Activated gamma-delta T cell (primary cell): ENCODE data around the gene SLC6A18.
A peak's percentile ranks its signal among the peaks of the same experiment; 100 is the strongest.
"Not testable (repeated sequence)": the region's sequence is repeated elsewhere in the genome, so short reads cannot be mapped to it uniquely, and the experiment has no call there.

Experiments
- DNase-seq: peaks from one replicate; lab custom pipeline; 2025; lab: John Stamatoyannopoulos, UW

SLC6A18 gene

DNA sequence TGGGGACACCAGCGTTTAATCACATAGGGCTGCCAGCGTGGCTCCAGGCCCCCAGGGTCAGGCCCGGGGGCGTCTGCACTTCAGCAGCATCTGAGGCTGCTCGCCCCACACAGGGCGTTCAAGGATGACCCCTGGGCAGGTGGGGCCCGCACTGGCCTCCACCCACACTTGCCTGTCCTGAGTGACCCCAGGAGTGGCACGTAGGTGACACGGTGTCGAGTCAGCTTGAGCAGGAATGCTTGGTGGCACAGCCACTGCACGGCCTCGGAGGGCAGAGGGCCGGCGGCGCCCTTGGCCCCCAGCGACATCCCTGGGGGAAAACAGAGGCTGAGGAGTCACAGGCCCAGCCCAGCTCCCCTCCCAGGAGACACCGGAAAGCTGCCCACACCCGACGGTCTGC, 29.0 kb downstream of the SLC6A18 start:
- DNase-seq = no peak

DNA sequence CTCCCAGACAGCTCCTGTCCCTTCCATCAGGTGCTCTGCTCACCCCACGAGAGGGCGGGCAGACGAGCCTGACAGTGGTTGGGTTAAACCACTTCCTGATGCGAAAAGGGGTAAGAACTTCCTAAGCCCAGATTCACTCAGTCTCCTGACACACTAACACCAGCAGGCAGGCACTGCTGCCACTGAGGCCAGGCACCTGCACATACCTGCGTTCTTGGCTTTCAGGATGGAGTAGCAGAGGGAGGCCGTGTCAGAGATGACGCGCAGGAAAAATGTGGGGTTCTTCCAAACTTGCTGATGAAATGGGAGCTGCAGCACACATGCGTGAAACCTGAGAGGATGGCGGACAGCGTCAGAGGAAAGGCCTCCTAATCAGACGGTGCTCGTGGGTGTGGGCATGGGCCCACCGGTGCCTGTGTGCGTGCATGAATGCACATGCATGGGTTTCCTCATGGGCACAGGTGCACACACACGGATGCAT, 29.9 kb downstream of the SLC6A18 start:
- DNase-seq = peak; percentile 14

DNA sequence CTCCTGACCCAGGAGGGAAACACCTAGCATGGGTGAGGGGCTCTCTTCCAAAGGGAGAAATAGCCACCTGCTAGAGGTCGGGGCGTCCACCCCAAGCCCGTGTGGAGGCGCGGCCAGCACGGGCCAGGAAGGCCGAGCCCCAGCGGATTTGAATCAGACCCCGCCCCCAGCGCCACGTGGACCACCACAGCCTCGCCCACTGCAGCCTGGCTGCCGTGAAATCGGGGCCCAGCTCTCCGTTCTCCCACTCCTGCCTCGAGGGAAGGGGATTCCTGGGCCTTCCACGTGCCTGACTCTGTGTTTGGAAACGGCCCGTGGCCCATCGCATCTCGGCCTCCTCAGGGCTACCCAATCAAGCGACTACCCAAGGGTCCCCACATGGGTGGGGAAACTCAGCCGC, 31.6 kb downstream of the SLC6A18 start:
- no peak for DNase-seq

DNA sequence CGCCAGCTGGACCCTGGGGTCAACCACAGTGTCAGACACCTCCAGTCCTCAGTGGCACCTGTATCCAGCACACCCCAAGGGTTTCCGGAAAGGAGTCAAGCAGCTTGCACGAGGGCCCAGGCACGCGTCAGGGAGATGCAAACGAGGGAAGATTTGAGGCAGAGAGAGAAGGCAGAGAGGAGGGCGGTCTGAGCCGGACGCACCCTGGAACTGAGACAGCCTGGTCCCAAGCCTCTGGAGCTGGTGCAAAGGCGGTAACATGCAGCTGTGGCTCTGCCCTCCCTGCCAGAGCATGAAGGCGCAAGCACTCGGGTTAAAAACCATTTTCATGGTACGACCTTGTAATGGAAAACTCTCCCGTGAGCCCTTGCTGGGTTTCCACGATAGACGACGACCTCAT, 32.2 kb downstream of the SLC6A18 start:
- DNase-seq = no peak

DNA sequence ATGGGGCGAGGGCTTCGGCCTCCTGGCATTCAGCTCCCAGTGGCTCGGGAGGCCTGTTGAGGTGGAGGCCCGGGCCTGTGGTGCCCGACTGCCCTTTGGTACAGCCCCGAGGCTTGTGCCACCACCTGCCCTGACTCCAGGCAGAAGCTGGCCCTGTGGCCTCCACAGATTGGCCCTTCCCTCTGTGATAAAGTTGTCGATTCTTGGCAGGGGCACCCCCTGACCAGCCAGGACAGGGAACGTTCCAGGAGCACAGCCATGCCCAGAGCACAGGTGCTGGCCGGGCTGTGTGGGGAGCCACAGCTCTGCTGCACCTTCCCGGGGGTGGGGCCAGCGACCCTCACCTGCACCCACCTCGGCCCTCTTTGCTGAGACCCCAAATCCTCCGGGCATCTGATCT, 32.7 kb downstream of the SLC6A18 start:
- DNase-seq = no peak

DNA sequence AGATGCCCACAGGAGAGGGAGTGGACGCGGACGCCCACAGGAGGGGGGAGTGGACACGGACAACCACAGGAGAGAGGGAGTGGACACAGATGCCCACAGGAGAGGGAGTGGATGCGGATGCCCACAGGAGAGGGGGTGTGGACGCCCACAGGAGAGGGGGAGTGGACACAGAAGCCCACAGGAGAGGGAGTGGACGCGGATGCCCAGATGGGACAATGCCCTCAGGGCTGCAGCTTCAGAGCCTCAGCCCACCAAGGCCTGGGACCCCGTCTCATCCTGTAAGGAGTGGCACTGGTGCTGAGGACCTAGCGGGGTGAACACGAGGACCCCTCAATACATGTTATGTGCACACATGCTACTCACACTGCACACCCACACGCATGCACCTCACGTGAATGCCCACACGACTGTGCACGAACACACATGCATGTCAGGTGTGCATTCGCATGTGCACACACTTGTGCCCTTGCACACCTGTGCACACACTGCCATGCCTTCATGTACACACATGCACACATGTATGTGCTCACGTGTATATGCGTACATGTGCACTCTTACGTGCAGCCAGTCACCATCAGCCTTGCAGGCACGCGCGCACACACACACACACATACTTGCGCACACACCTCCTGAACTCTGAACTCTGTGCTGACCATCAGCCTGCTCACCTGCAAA, 34.8 kb downstream of the SLC6A18 start:
- no peak for DNase-seq

DNA sequence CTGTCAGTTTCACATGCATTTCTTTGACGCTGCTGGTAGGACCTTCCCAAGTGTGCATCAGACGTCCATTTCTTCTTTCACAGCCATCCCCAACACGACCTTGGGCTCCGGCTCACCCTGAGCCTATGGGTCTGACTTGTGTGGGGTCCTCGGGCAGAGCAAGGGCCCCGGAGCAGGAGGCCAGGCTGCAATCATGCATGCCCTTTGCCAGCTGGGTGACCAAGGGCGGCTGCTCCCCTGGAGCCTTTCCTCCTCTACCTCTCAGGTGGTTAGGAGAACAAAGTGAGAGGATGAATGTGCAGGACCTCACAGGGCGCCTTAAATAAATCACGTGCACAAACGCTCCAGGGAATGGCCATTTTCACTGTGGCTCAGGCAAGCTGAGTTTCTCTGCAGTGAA, 36.5 kb downstream of the SLC6A18 start:
- no peak for DNase-seq

DNA sequence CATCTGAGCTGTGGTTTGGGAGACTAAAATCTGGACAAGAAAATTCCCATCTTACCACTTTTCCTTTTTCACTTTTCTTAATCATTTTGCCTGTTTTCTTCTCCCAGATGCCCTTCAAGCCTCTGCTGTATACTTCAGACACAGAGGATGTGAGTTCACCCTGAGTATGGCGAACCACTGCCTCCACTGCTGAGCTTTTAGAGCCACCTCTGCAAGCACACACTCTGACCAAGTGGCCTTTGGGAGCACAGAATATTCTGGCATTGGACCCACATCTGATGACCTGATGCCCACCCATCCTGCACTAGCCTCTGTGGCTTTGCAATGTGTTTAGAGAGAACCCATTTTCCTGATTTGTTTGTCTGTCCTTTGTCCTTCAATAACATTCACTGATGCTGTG, 37.2 kb downstream of the SLC6A18 start:
- no peak for DNase-seq

DNA sequence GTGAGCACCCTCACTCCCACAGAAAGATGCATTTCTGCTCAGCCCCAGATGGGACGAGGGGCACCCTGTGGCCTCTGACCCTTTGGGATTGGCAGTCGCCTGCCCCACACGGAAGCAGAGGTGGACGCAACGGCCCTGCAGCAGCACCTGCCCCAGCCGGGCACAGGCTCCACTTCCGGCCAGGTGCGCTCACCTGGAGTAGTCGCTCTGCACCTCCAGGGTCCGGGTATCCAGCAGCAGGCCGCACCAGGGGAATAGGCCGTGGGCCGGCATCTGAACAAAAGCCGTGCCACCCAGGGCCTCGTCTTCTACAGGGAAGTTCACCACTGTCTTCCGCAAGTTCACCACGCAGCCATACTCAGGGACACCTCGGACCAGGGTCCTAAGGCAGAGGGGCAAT, 39.0 kb downstream of the SLC6A18 start:
- no peak for DNase-seq

DNA sequence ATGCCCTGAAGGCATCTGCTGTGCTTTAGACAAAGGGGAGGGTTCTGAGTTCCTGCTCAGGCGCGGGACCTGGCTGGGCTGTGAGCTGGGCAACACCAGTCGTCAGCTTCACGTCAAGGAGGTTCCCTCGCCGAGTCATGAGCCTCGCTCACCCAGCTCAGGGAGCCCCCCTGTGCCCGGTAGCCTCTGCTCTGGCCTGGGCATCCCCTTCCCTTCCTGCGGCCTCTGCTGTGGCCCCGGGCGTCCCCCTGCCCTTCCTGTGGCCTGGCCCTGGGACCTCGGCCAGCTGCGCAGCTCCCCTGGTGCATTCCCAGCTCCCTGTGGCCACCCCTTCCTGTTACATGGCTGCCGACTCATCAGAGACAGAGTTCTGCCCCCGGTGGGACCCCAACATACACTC, 39.8 kb downstream of the SLC6A18 start:
- DNase-seq = no peak

DNA sequence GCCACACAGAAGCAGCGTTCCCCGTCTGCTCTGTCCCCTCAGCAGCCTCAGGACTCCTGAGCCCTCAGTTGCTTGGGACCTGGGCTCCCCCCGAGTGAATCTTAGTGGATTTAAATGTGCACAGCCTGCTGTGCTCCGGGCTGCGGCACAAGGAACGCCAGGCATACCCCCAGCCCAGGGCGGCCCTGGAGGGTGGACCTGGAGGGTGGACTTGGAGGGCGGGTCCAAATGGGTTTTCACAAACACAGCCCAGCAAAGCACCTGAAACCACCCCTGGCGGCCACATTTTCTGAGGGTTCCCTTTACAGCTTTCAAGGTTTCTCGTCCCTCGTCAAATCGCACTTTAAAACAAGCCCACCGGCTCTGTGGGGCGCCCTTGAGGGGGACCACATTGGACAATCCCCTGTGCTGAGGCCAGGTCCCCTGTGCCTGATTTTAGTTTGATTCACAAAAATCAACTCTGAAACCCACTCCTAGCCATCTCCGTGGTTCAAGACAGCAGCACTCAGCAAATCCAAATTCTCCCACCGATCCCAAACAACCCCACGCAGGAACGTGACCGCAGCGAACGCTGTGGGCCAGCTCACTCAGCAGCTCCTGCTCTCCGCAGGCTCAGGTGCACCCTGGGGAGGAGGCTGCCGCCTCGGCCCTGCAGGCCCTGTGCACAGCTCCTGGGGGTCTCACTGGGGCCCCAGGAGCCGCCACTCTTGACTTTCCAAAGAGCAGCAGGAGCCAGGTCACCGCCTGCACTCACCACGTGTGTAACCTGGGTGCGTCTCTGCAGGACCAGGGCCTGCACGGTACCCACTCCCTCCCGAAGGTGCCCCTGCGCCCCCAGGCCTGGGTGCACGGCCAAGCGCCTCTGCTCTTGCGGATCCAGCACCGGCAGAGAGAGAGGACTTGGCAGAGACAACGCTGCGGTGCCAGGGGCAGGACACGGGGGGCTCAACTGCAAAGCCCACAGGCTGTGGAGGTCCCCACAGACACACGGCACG, 40.6 kb downstream of the SLC6A18 start:
- DNase-seq = no peak

DNA sequence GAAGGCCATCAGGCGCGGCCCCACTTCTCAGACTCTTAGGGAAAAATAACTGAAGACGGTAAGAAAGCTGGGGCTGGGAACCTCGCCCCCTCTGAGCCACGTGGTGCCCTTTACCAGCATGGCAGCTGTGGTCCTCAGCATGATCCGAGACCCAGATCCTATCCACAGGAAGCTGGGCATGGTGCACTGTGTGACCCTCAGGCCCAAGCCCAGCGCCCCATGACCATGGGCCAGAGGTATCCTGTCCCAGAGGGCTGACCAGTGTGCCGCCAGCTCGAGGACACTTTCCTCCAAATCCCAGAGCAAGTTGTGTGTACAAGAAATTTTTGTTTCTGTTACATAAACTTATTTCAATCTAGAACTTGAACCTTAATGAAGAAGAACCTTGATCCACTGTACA, 41.6 kb downstream of the SLC6A18 start:
- DNase-seq = no peak

DNA sequence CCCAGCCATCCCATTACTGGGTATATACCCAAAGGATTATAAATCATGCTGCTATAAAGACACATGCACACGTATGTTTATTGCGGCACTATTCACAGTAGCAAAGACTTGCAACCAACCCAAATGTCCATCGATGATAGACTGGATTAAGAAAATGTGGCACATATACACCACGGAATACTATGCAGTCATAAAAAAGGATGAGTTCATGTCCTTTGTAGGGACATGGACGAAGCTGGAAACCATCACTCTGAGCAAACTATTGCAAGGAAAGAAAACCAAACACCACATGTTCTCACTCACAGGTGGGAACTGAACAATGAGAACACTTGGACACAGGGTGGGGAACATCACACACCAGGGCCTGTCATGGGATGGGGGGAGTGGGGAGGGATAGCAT, 42.3 kb downstream of the SLC6A18 start:
- not testable (repeated sequence) for DNase-seq

DNA sequence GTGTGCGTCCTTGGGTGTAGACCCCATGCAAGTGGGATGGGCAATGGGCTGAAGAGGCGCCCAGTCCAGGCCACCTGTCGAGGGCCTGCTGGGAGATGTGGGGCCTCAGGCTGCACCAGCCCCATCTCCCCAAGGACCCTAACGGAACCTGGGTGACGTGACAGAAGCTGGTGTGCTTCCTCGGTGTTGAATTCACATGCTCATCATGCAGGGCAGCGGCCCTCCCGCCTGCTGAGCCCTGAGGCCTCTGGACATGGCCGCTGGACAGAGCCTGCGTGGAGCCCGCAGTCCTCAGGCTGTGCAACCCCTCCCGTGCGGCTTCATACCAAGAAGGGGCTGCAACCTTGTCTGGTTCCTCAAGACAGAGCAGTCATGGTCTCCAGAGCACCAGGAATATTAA, 42.9 kb downstream of the SLC6A18 start:
- no peak for DNase-seq

DNA sequence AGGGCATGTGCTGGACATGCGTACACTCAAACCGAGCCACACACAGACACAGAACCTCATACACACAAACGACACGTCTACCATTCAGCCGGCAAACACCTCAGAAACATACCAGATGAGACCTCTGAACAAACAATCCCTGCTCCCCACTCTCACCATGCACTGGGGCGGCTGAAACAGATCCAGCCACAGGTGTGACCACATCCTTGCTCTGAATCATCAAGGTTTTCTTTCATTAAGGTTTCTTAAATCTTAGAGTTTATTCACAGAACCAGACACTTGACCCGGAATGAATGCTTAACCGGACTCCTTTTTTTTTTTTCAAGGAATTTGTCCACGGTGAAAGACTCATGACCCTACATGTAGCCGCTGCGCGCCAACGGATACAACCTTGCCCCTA, 43.5 kb downstream of the SLC6A18 start:
- no peak for DNase-seq

DNA sequence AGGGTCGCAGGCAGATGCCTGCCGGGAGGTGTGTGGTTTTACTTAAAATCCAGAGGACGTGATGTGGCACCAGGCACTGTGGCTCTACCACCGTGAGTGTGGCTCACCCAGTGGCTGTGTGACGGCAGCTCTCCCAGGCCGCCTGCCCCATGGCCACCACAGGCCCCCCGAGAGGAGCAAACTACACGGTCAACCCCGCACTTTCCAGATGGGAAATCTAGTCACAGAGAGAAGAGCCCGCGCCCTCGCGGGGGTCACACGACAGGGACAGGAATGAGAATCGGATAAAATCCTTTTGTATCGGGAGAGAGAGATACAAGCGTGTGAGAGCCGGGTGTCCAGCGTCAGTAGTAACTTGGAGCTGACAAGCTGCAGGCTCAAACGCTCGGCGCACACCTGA, 45.2 kb downstream of the SLC6A18 start:
- DNase-seq = no peak

DNA sequence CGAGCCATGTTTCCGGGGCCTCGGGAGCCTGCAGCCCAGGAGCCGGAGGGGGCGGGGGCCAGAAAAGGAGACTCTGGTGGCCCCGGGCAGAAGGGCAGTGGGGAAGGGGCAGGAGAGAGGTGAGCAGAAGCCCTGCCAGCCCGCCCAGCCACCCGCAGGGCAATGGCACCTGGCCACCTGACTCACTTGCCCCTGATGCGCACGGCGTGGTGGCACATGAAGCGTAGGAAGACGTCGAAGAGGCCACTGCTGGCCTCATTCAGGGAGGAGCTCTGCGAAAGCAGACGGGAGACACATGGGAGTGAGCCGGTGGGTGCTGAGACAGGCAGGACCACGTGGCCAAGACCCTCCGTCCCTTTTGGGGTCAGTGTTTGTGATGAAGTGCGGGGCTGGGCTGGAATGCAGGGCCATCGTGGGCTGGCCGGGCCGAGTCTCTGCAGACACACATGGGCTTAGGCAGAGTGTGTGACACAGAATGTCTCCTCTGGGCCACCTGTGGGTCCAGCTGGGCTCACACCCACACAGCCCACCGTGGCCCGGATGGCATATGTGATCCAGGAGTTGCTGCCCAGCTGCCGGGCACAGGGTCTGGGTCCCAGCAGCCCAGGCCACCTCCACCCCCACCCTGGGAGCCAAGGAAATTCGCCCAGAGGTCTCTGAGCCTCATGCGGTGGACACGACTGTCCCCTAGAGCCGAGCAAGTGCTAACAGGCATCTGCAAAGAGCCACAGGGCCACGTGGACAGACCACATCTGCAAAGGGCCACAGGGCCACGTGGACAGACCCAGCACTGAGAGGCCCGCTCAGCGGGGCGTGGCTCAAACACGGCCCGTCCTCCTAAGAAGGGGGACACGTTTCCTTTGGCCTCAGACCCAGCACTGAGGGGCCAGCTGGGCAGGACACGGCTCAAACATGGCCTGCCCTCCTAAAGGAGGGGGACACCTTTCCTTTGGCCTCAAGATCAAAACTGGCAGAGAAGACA, 46.0 kb downstream of the SLC6A18 start:
- DNase-seq = no peak

DNA sequence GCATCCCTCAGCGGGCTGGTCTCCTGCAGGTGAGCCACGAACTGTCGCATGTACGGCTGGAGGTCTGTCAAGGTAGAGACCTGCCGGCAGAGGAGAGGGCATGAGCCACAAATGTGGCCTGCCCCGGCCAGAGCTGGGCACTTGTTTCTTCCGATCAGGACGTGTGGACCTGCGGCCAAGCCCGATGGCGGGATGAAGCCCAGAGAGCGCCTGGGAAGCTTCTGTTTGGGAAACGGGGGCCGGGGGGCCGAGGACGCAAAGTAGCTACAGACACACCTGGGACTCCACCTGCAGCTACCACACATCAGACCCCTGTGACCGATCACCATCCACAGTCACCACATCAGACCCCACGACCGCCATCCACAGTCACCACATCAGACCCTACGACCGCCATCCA, 47.0 kb downstream of the SLC6A18 start:
- no peak for DNase-seq

DNA sequence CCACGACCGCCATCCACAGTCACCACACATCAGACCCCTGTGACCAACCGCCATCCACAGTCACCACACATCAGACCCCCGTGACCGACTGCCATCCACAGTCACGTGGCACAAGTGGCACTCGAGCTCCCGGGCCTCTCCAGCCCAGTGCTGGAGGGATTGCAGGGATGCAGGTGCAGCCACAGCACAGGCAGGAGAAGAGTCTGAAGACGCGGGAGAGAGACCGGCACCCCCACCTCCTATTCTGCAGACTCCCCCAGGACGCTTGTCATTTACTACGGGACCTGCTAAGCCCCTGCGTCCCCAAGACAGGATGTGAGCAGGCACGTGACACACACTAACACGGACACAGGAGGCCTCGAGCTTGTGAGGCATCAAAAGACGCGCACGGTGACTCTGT, 48.6 kb downstream of the SLC6A18 start:
- DNase-seq = no peak

DNA sequence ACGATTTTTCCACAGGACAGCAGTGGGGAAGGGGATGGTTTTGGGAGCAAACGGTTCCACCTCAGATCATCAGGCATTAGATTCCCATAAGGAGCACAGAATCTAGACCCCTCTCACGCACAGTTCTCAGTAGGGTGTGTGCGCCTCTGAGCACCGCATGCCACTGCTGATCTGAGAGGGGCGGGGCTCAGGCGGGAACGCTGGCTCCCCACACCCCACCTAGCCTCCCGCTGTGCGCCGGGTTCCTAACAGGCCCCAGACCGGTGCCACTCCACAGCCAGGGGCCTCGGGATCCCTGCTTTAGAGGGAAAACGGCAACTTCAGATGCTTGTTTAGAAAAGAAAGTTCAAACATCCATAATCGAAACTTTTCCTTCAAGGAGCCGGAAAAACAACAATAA, 49.3 kb downstream of the SLC6A18 start:
- no peak for DNase-seq

DNA sequence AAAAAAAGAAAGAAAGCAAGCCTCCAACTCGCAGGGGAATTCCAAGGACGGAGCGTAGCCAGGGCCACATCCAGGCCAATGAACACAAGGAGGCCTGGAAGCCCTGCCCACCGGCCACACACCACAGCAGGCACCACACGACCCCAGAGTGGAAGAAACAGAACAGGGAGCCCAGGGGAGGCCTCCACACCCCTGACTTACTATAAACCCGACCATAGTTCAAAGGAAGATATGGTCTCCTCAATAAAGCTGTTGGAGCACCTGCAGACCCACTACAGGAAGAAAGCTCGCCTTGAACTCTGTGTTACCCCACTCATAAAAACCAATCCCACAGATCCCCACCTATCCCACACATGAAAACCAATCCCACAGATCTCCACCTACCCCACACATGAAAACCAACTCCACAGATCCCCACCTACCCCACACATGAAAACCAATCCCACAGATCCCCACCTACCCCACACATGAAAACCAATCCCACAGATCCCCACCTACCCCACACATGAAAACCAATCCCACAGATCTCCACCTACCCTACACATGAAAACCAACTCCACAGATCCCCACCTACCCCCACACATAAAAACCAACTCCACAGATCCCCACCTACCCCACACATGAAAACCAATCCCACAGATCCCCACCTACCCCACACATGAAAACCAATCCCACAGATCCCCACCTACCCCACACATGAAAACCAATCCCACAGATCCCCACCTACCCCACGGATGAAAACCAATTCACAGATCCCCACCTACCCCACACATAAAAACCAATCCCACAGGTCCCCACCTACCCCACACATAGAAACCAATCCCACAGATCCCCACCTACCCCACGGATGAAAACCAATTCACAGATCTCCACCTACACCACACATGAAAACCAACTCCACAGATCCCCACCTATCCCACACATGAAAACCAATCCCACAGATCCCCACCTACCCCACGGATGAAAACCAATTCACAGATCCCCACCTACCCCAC, 50.5 kb downstream of the SLC6A18 start:
- DNase-seq = not testable (repeated sequence)
